Bronchial epithelial cell (primary cell): ENCODE results near the gene PEX6. TPM values are rescaled to one million over a fixed set of nuclear protein-coding genes. Genes with fewer than 3 reads are reported as not detected.

Experiments
- total RNA-seq: library from RNA; depleted of rRNA; stranded (reverse); fragments of >200 nt; gene quantifications from 2 replicates; pipeline ENCODE4 v1.2.1, GENCODE V29; 2014

PEX6 gene
- total RNA-seq, 1 donor from 2014 or later = 25.0 TPM

Other genes starting within 250 kb of the PEX6 start
- gene TBCC, start 233.1 kb downstream of the PEX6 start, total RNA-seq = 31.0 and 36.6 TPM in 2 replicates
- gene BICRAL, start 197.1 kb downstream of the PEX6 start, total RNA-seq = 3.1 and 3.9 TPM in 2 replicates
- 94.5 and 109 TPM in 2 replicates for gene RPL7L1, start 99.6 kb downstream of the PEX6 start, total RNA-seq
- gene PTCRA, start 63.1 kb downstream of the PEX6 start, total RNA-seq = not detected in 2 replicates
- 9.7 and 14.0 TPM in 2 replicates for gene CNPY3, start 49.7 kb downstream of the PEX6 start, total RNA-seq
- gene GNMT, start 18.4 kb downstream of the PEX6 start, total RNA-seq = 0.26 TPM in 1 of 2 replicates, not detected in the other
- gene PPP2R5D, start 5.4 kb upstream of the PEX6 start, total RNA-seq = 20.2 and 27.6 TPM in 2 replicates
- 55.2 and 62.4 TPM in 2 replicates for gene MEA1, start 34.8 kb upstream of the PEX6 start, total RNA-seq
- 60.4 and 70.6 TPM in 2 replicates for gene KLHDC3, start 35.1 kb upstream of the PEX6 start, total RNA-seq
- gene RRP36, start 42.4 kb upstream of the PEX6 start, total RNA-seq = 84.7 and 97.1 TPM in 2 replicates
- 16.9 and 20.5 TPM in 2 replicates for gene CUL7, start 74.7 kb upstream of the PEX6 start, total RNA-seq
- gene MRPL2, start 80.3 kb upstream of the PEX6 start, total RNA-seq = 32.8 and 50.3 TPM in 2 replicates
- 10.4 and 14.5 TPM in 2 replicates for gene KLC4, start 80.5 kb upstream of the PEX6 start, total RNA-seq
- 53.2 and 69.5 TPM in 2 replicates for gene PTK7, start 97.1 kb upstream of the PEX6 start, total RNA-seq
- 10.8 and 20.1 TPM in 2 replicates for gene SRF, start 192.1 kb upstream of the PEX6 start, total RNA-seq
- gene CUL9, start 203.0 kb upstream of the PEX6 start, total RNA-seq = 29.0 and 36.4 TPM in 2 replicates